Sigmoid colon (tissue), 7 donors: ENCODE data around the gene PPEF1. TPM values are rescaled to one million over a fixed set of nuclear protein-coding genes. Genes with fewer than 3 reads are reported as not detected.

Source experiments
- DNase-seq: peaks from one replicate; pipeline ENCODE4 v3.0.0-alpha.2; 2019
- H3K27ac ChIP-seq, 4 donors: fragments of 200-600 bp; sonication (generic); one replicate each; pipeline ENCODE4 v1.5.1; 2016 to 2019; ENCODE audit warnings: mild to moderate bottlenecking in 1 of 4
- H3K27me3 ChIP-seq, 3 donors: fragments of 200-600 bp; sonication (generic); one replicate each; pipeline ENCODE4 v1.5.1; 2019; ENCODE audit warnings: mild to moderate bottlenecking in 1 of 3
- H3K36me3 ChIP-seq, 4 donors: fragments of 200-600 bp; sonication (generic); one replicate each; pipeline ENCODE4 v1.5.1; 2016 to 2019
- H3K4me1 ChIP-seq, 4 donors: fragments of 200-600 bp; sonication (generic); one replicate each; pipeline ENCODE4 v1.5.1; 2017 to 2019
- H3K4me3 ChIP-seq, 4 donors: fragments of 200-600 bp; sonication (generic); one replicate each; pipeline ENCODE4 v1.5.1; 2017 to 2019; ENCODE audit warnings: mild to moderate bottlenecking in 2 of 4, moderate library complexity in 1 of 4
- H3K9me3 ChIP-seq, 4 donors: fragments of 200-600 bp in 3 of 4; sonication (generic) in 3 of 4; one replicate each; pipeline versions ENCODE4 v1.5.1 to v1.6.1; 2013 to 2019
- CTCF ChIP-seq, 4 experiments: fragments of 450-650 bp in 3 of 4; fragments of 200-600 bp in 1 of 4; IDR thresholded peaks; one replicate each; pipeline ENCODE4 v1.5.1; 2016 to 2019; ENCODE audit warnings: antibody characterized with exemption in 4 of 4, mild to moderate bottlenecking in 3 of 4, moderate library complexity in 2 of 4
- EP300 ChIP-seq, 4 donors: sonication (generic); formaldehyde crosslinking; IDR thresholded peaks; one replicate each; pipeline ENCODE4 v1.6.1; 2017; ENCODE audit warnings: antibody characterized with exemption in 4 of 4
- POLR2A ChIP-seq, 2 donors: fragments of 450-650 bp; IDR thresholded peaks; one replicate each; pipeline ENCODE4 v1.6.1; 2016; ENCODE audit warnings: antibody characterized with exemption in 2 of 2, mild to moderate bottlenecking in 2 of 2, moderate library complexity in 2 of 2
- POLR2AphosphoS5 ChIP-seq, 4 donors: sonication (generic); formaldehyde crosslinking; IDR thresholded peaks; one replicate each; pipeline ENCODE4 v1.6.1; 2017; ENCODE audit warnings: antibody characterized with exemption in 4 of 4
- WGBS, 2 donors: extraction: QIAGEN DNeasy Blood & Tissue Kit; methylation state at CpG; one replicate each; pipeline ENCODE4 v1.1.7; 2013; 5-methylcytosine and 5-hydroxymethylcytosine counted together
- intact Hi-C: fragments of 100-400 bp; cut with DNase I; formaldehyde crosslinking; loops from one replicate; pipeline ENCODE4 v1.15.1; 2023
- polyA plus RNA-seq, 3 donors: library from polyadenylated mRNA; stranded (reverse); fragments of 200-250 nt; gene quantifications; one replicate each; pipeline ENCODE4 v1.2.3, GENCODE V29; 2013
- total RNA-seq, 4 donors: library from RNA; depleted of rRNA; stranded (reverse); fragments of >200 nt; gene quantifications; one replicate each; pipeline ENCODE4 v1.1.0, GENCODE V29; 2016
- donor health status: healthy with polysubstance abuse.
- donor health status: Bipolar disorder and iron deficiency.
- donor health status: healthy.

The PPEF1 gene
- total and polyA plus RNA-seq, 7 donors, result 0.26 to 0.71 (median 0.49) TPM; not detected in 4

- 90 to 92% methylated on average over 10 of the region's 10 CpGs for WGBS, 2 donors
- no peak overlapping the region for H3K4me3 ChIP-seq
- no peaks in the 10 kb centered on the region for H3K36me3 ChIP-seq
- intact Hi-C loops, result loop anchor here (5.0 to 10.0 kb wide), 3 partner anchors 211 to 669 kb away; partner anchors contain the start of genes PDHA1 and PHKA2
- H3K27me3 ChIP-seq, result no peaks in the 10 kb centered on the region
- TF ChIP-seq POLR2A (IDR thresholded peaks at IDR 0.05) (no peak), EP300 (IDR thresholded peaks at IDR 0.05) (no peak), CTCF (IDR thresholded peaks at IDR 0.05) (no peak), POLR2AphosphoS5 (IDR thresholded peaks at IDR 0.05) (no peak)
- no peaks in the 10 kb centered on the region for H3K9me3 ChIP-seq
- DNase-seq, result no peak
- no peak overlapping the region for H3K27ac ChIP-seq
- H3K4me1 ChIP-seq, result no peaks in the 10 kb centered on the region
Measured at GRCh38 chrX:18676050-18676449, 31.4 kb upstream of the PPEF1 start.

GRCh38 chrX:18676470-18676869, 31.0 kb upstream of the PPEF1 start:
- Histone ChIP-seq H3K27ac (no peak overlapping the region), H3K4me1 (no peaks in the 10 kb centered on the region), H3K36me3 (no peaks in the 10 kb centered on the region), H3K9me3 (no peaks in the 10 kb centered on the region), H3K27me3 (no peaks in the 10 kb centered on the region), H3K4me3 (no peak overlapping the region)
- no peak for TF ChIP-seq CTCF (IDR thresholded peaks at IDR 0.05)
- TF ChIP-seq POLR2A (IDR thresholded peaks at IDR 0.05), result no peak
- no peak for TF ChIP-seq EP300 (IDR thresholded peaks at IDR 0.05)
- TF ChIP-seq POLR2AphosphoS5 (IDR thresholded peaks at IDR 0.05), result no peak
- 79 to 80% methylated on average over 11 of the region's 11 CpGs for WGBS, 2 donors
- intact Hi-C loops, result loop anchor here (5.0 to 10.0 kb wide), 3 partner anchors 211 to 668 kb away; partner anchors contain the start of genes PDHA1 and PHKA2
- DNase-seq, result no peak

- WGBS, 2 donors, result 58 to 64% methylated on average over 17 of the region's 17 CpGs
- no peaks in the 10 kb centered on the region for H3K36me3 ChIP-seq
- H3K27ac ChIP-seq, result no peak overlapping the region
- H3K9me3 ChIP-seq, result no peaks in the 10 kb centered on the region
- intact Hi-C loops, result loop anchor here (5.0 to 10.0 kb wide), 3 partner anchors 210 to 667 kb away; partner anchors contain the start of genes PDHA1 and PHKA2
- H3K4me3 ChIP-seq, result no peak overlapping the region
- no peak for DNase-seq
- TF ChIP-seq CTCF (IDR thresholded peaks at IDR 0.05) (no peak), POLR2A (IDR thresholded peaks at IDR 0.05) (no peak), EP300 (IDR thresholded peaks at IDR 0.05) (no peak), POLR2AphosphoS5 (IDR thresholded peaks at IDR 0.05) (no peak)
- H3K4me1 ChIP-seq, result no peaks in the 10 kb centered on the region
- H3K27me3 ChIP-seq, result no peaks in the 10 kb centered on the region
Measured at GRCh38 chrX:18677161-18677869, 30.1 kb upstream of the PPEF1 start.

GRCh38 chrX:18681996-18682395, 25.4 kb upstream of the PPEF1 start:
- no peak overlapping the region for H3K4me3 ChIP-seq
- intact Hi-C loops, result no loop called here
- no peak overlapping the region for H3K27ac ChIP-seq
- TF ChIP-seq EP300 (IDR thresholded peaks at IDR 0.05), result no peak
- TF ChIP-seq CTCF (IDR thresholded peaks at IDR 0.05), result no peak
- TF ChIP-seq POLR2A (IDR thresholded peaks at IDR 0.05), result no peak
- no peak for TF ChIP-seq POLR2AphosphoS5 (IDR thresholded peaks at IDR 0.05)
- H3K9me3 ChIP-seq, result no peaks in the 10 kb centered on the region
- DNase-seq, result no peak
- H3K27me3 ChIP-seq, result no peaks in the 10 kb centered on the region
- no peaks in the 10 kb centered on the region for H3K4me1 ChIP-seq
- WGBS, 2 donors, result 94% methylated on average over 6 of the region's 6 CpGs
- no peaks in the 10 kb centered on the region for H3K36me3 ChIP-seq
